Measurements from ENCODE around the gene INHBB. TPM values are rescaled to one million over a fixed set of nuclear protein-coding genes. Genes with fewer than 3 reads are reported as not detected.

INHBB gene
- total RNA-seq, 4 donors from 2014 or later = 0.15 to 2.5 (median 0.93) TPM

DNA sequence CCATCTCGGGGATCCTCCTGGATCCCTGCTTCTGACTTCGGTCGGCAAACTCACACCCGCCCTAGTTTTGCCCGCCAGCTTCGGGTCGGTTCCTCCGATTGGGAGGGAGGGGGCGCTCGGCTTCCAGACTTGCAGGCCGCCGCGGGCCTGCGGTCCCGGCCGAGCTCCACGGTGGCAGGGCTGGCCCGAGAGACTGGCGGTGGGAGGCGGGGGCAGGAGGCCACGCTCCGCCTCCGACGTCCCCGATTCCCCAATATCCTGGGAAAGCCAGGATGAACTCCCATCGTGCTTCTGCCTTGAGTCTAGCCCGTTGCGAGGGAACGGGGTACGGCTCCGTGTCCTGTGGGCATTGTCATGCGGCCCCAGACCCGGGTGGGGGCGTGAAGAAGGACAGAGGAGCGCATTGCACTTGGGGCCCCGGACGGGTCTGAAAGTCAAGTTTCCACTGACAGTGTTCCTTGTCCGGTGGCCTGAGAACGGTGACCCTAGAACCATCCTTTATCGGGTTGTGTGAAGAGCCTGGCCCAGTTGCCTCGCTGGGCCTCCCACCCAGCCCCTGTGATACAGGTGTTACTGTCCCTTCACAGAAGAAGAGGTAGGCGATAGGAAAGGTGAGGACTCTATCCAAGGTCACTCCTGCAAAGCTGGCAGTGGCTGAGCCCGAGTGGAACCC is 2.4 kb upstream of the INHBB start:
- DNase-seq = no peak
- peak overlapping the region in 2 of 4 donors; percentile 58 to 78 for H3K27ac ChIP-seq
- peak overlapping the region; percentile 29 to 75 (median 52) for H3K4me3 ChIP-seq
- 0 to 16% methylated on average over 1 to 13 of the region's 43 CpGs for WGBS, 2 donors
- H3K9me3 ChIP-seq = no peaks in the 10 kb centered on the region
- TF ChIP-seq CTCF (IDR thresholded peaks at IDR 0.05) (peak; percentile 50 to 81 (median 76)), POLR2A (IDR thresholded peaks at IDR 0.05) (no peak)
- intact Hi-C loops (cut with DNase I) = loop anchor here (10.0 kb wide), 1 partner anchor 211 kb away; no protein-coding TSS in a partner anchor
- H3K27me3 ChIP-seq = peaks cover 7 to 99% (median 23%) of the 10 kb centered on the region in 4 donors
- H3K36me3 ChIP-seq = no peaks in the 10 kb centered on the region
- H3K4me1 ChIP-seq = peaks cover 25 to 48% (median 35%) of the 10 kb centered on the region in 3 donors

DNA sequence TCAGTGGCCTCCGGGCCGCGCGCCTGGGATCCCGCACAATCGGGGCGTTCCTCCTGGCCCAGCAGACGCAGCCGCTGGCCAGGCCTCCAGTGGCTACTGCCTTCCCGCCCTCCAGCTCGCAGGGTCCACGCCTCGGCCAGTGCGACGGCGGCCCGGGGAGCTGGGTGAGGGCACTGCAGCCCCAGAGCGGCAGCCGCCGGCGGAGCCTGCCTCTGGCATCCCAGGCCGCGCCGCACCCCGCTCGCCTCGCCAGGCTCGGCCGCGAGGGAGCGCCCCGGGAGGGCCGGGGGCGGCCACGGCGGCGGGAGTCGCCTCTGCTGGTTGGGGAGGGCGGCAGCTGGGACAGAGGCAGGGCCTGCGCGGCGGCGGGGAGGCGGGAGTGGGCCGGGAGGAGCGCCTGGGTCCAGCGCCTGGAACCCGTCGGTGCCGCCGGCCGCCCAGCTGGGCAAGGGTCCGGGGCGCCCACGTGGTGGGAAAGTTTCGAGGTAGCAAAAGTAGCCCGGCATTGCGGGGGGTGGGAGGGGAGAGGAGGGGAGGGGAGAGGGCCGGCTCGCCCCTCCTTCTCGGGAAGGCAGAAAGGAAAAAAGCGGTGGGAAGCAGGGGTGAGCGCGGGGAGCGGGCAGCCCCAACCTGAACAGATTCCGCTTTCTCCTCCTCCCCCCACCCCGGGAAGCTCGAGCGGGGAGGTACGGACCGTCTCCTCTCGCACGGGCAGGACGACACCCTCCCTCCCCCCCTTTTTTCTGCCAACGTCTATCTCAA is 1.5 kb upstream of the INHBB start:
- peak overlapping the region; percentile 29 to 75 (median 52) for H3K4me3 ChIP-seq
- H3K4me1 ChIP-seq = peaks cover 25 to 48% (median 35%) of the 10 kb centered on the region in 3 donors
- no peaks in the 10 kb centered on the region for H3K9me3 ChIP-seq
- peak overlapping the region; percentile 9 to 78 (median 45) for H3K27ac ChIP-seq
- DNase-seq = no peak
- intact Hi-C loops (cut with DNase I) = loop anchor here (10.0 kb wide), 1 partner anchor 210 kb away; no protein-coding TSS in a partner anchor
- H3K36me3 ChIP-seq = no peaks in the 10 kb centered on the region
- TF ChIP-seq POLR2A (IDR thresholded peaks at IDR 0.05) = no peak
- peak in 1 of 6 experiments; percentile 21 for TF ChIP-seq CTCF (IDR thresholded peaks at IDR 0.05)
- WGBS, 2 donors = 1 to 4% methylated on average over 13 to 23 of the region's 75 CpGs
- peaks cover 7 to 99% (median 24%) of the 10 kb centered on the region in 4 donors for H3K27me3 ChIP-seq

- Histone ChIP-seq H3K27ac (peak overlapping the region; percentile 9 to 78 (median 45)), H3K4me3 (peak overlapping the region; percentile 29 to 75 (median 52)), H3K9me3 (no peaks in the 10 kb centered on the region), H3K27me3 (peaks cover 7 to 99% (median 24%) of the 10 kb centered on the region in 4 donors), H3K36me3 (no peaks in the 10 kb centered on the region), H3K4me1 (peaks cover 25 to 48% (median 35%) of the 10 kb centered on the region in 3 donors)
- 0% methylated on average over 4 of the region's 90 CpGs; no CpG with 5 or more reads in 1 of the 2 donors for WGBS, 2 donors
- TF ChIP-seq POLR2A (IDR thresholded peaks at IDR 0.05) (no peak), CTCF (IDR thresholded peaks at IDR 0.05) (peak in 1 of 6 experiments; percentile 3)
- DNase-seq = no peak
- intact Hi-C loops (cut with DNase I) = loop anchor here (5.0 to 10.0 kb wide), 2 partner anchors 210 to 332 kb away; no protein-coding TSS in a partner anchor
These were observed 857 bp upstream of the INHBB start for GRCh38 chr2:120344976-120345581.

DNA sequence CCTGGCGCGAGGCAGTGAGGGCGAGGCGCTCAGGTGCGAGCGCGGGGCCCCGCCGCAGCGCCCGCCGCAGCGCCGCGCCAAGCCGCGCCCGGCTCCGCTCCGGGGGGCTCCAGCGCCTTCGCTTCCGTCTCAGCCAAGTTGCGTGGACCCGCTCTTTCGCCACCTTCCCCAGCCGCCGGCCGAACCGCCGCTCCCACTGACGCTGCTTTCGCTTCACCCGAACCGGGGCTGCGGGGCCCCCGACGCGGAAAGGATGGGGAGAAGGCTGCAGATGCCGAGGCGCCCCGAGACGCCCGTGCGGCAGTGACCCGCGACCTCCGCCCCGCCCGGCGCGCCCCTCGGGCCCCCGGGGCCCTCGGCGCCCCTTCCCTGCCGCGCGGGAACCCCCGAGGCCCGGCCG is 328 bp upstream of the INHBB start:
- no CpG with 5 or more reads among the region's 62 CpGs for WGBS, 2 donors
- no peak for TF ChIP-seq CTCF (IDR thresholded peaks at IDR 0.05)
- TF ChIP-seq POLR2A (IDR thresholded peaks at IDR 0.05) = no peak
- Histone ChIP-seq H3K4me1 (peaks cover 25 to 48% (median 35%) of the 10 kb centered on the region in 3 donors), H3K36me3 (no peaks in the 10 kb centered on the region), H3K27me3 (peaks cover 7 to 97% (median 24%) of the 10 kb centered on the region in 4 donors), H3K9me3 (no peaks in the 10 kb centered on the region), H3K4me3 (peak overlapping the region; percentile 29 to 75 (median 52)), H3K27ac (peak overlapping the region in 2 of 4 donors; percentile 58 to 78)
- DNase-seq = no peak
- intact Hi-C loops (cut with DNase I) = loop anchor here (5.0 to 10.0 kb wide), 2 partner anchors 209 to 332 kb away; no protein-coding TSS in a partner anchor
